Chondrocyte (in vitro differentiated cells): ENCODE results near the gene ID3. TPM values are rescaled to one million over a fixed set of nuclear protein-coding genes. Genes with fewer than 3 reads are reported as not detected.

Experiments
- DNase-seq: peaks from one replicate; pipeline ENCODE4 v3.0.0; 2021; ENCODE audit warnings: mixed read lengths, low spot score
- H3K27ac Mint-ChIP-seq: one replicate; pipeline ENCODE4 v1.8.0; 2021; ENCODE audit warnings: mild to moderate bottlenecking, moderate library complexity, mixed read lengths; ENCODE audit not compliant: unreplicated experiment
- H3K27me3 Mint-ChIP-seq: 2 replicates; pipeline ENCODE4 v1.8.0; 2021; ENCODE audit warnings: low read depth, mixed read lengths
- H3K36me3 Mint-ChIP-seq: 2 replicates; pipeline ENCODE4 v1.8.0; 2021; ENCODE audit warnings: low read depth, mixed read lengths
- H3K4me1 Mint-ChIP-seq: 2 replicates; pipeline ENCODE4 v1.8.0; 2021; ENCODE audit warnings: low read depth, mild to moderate bottlenecking, mixed read lengths
- H3K4me3 Mint-ChIP-seq: one replicate; pipeline ENCODE4 v1.8.0; 2021; ENCODE audit warnings: mild to moderate bottlenecking, moderate library complexity, mixed read lengths; ENCODE audit not compliant: unreplicated experiment
- H3K9me3 Mint-ChIP-seq: 2 replicates; pipeline ENCODE4 v1.8.0; 2021; ENCODE audit warnings: low read depth, mixed read lengths
- total RNA-seq: library from RNA; stranded (reverse); gene quantifications from 3 replicates; pipeline ENCODE4 v1.2.1, GENCODE V29; 2021
- TF ChIP-seq, protein P1 (sequence below): fragments of 200-600 bp; sonication (generic); IDR thresholded peaks from 2 replicates; pipeline ENCODE4 v1.5.0; 2021; ENCODE audit warnings: antibody characterized with exemption, mild to moderate bottlenecking, moderate library complexity

The ID3 gene
- total RNA-seq, 1 donor from 2014 or later = 81.8 TPM

DNA sequence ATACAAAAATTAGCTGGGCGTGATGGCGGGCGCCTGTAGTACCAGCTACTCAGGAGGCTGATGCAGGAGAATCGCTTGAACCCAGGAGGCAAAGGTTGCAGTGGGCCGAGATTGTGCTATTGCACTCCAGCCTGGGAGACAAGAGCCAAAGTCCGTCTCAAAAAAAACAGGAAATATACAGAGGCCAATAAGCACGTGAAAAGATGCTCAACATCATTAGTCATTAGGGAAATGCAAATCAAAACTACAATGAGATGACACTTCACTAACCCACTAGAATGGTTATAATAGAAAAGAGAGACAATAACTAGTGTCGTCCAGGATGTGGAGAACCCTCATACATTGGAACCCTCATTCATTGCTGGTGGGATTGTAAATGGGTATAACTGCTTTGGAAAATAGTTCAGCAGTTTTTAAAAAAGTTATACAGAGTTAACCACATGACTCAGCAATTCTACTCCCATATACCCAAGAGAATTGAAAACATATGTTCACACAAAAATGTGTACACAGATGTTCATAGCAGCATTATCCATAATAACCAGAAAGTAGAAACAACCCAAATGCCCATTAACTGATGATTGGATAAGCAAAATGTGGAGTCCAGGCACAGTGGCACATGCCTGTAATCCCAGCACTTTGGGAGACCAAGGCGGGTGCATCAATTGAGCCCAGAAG lies 21.9 kb downstream of the ID3 start:
- no peaks in the 10 kb centered on the region for H3K36me3 Mint-ChIP-seq
- no peak for DNase-seq
- no peak overlapping the region for H3K27ac Mint-ChIP-seq
- H3K4me3 Mint-ChIP-seq = no peak overlapping the region
- TF ChIP-seq, protein P1, sequence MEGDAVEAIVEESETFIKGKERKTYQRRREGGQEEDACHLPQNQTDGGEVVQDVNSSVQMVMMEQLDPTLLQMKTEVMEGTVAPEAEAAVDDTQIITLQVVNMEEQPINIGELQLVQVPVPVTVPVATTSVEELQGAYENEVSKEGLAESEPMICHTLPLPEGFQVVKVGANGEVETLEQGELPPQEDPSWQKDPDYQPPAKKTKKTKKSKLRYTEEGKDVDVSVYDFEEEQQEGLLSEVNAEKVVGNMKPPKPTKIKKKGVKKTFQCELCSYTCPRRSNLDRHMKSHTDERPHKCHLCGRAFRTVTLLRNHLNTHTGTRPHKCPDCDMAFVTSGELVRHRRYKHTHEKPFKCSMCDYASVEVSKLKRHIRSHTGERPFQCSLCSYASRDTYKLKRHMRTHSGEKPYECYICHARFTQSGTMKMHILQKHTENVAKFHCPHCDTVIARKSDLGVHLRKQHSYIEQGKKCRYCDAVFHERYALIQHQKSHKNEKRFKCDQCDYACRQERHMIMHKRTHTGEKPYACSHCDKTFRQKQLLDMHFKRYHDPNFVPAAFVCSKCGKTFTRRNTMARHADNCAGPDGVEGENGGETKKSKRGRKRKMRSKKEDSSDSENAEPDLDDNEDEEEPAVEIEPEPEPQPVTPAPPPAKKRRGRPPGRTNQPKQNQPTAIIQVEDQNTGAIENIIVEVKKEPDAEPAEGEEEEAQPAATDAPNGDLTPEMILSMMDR = no peak
- H3K4me1 Mint-ChIP-seq = peaks cover 13% of the 10 kb centered on the region
- no peaks in the 10 kb centered on the region for H3K9me3 Mint-ChIP-seq
- no peaks in the 10 kb centered on the region for H3K27me3 Mint-ChIP-seq

GRCh38 chr1:23533246-23534023 lies 25.9 kb downstream of the ID3 start:
- Mint-ChIP-seq H3K36me3 (no peaks in the 10 kb centered on the region), H3K27me3 (no peaks in the 10 kb centered on the region), H3K9me3 (no peaks in the 10 kb centered on the region), H3K4me1 (peaks cover 29% of the 10 kb centered on the region), H3K4me3 (no peak overlapping the region), H3K27ac (no peak overlapping the region)
- TF ChIP-seq, protein P1 = no peak
- DNase-seq = no peak

GRCh38 chr1:23531562-23532094 lies 27.7 kb downstream of the ID3 start:
- TF ChIP-seq, protein P1 = no peak
- Mint-ChIP-seq H3K9me3 (no peaks in the 10 kb centered on the region), H3K36me3 (no peaks in the 10 kb centered on the region), H3K27me3 (no peaks in the 10 kb centered on the region), H3K4me1 (peaks cover 30% of the 10 kb centered on the region), H3K27ac (no peak overlapping the region), H3K4me3 (peak overlapping the region; percentile 90)
- DNase-seq = no peak

GRCh38 chr1:23530747-23531561 lies 28.3 kb downstream of the ID3 start, which contains the start of gene E2F2:
Gene E2F2 (minus strand): TSS chr1:23531233. CDS start chr1:23530793, 440 bp downstream.
- no peak for DNase-seq
- no peaks in the 10 kb centered on the region for H3K9me3 Mint-ChIP-seq

More at GRCh38 chr1:23530747-23531561, 28.3 kb downstream of the ID3 start, which contains the start of gene E2F2:
- no peaks in the 10 kb centered on the region for H3K27me3 Mint-ChIP-seq
- H3K36me3 Mint-ChIP-seq = no peaks in the 10 kb centered on the region
- no peak within 1 kb of the TSS for H3K27ac Mint-ChIP-seq
- TF ChIP-seq, protein P1 = no peak
- H3K4me1 Mint-ChIP-seq = peaks cover 34% of the 10 kb centered on the region
- H3K4me3 Mint-ChIP-seq = peak within 1 kb of the TSS; percentile 90
